NCI-H748 treated with DMSO at 0.1 percent for 48 hours (cell line): Measurements from ENCODE around the gene AKAP1.

Source experiments
- DNase-seq: peaks from one replicate; lab custom pipeline; 2025; lab: John Stamatoyannopoulos, UW

AKAP1 gene

GRCh38 chr17:57084802-57085447 is at the start of gene AKAP1:
Gene AKAP1 (plus strand): TSS chr17:57085246. CDS start chr17:57105465, 20,219 bp downstream.
- peak; percentile 81 for DNase-seq

GRCh38 chr17:57035971-57036481 is 49.0 kb upstream of the AKAP1 start:
- no peak for DNase-seq

- DNase-seq, result no peak
These were observed 47.6 kb upstream of the AKAP1 start for GRCh38 chr17:57037411-57037810.

- no peak for DNase-seq
These were observed 46.6 kb upstream of the AKAP1 start for GRCh38 chr17:57038486-57038885.

GRCh38 chr17:57040571-57040970 is 44.5 kb upstream of the AKAP1 start:
- no peak for DNase-seq

GRCh38 chr17:57043276-57043675 is 41.8 kb upstream of the AKAP1 start:
- no peak for DNase-seq

GRCh38 chr17:57044976-57045867 is 39.8 kb upstream of the AKAP1 start:
- no peak for DNase-seq

- DNase-seq, result no peak
These were observed 39.0 kb upstream of the AKAP1 start for GRCh38 chr17:57045868-57046704.

- DNase-seq, result no peak
These were observed 38.3 kb upstream of the AKAP1 start for GRCh38 chr17:57046749-57047148.

- DNase-seq, result no peak
These were observed 37.0 kb upstream of the AKAP1 start for GRCh38 chr17:57048096-57048495.

GRCh38 chr17:57050306-57050705 is 34.7 kb upstream of the AKAP1 start:
- no peak for DNase-seq

GRCh38 chr17:57051886-57052361 is 33.1 kb upstream of the AKAP1 start:
- peak; percentile 87 for DNase-seq

- DNase-seq, result no peak
These were observed 22.2 kb upstream of the AKAP1 start for GRCh38 chr17:57062865-57063264.

- DNase-seq, result no peak
These were observed 17.9 kb upstream of the AKAP1 start for GRCh38 chr17:57067162-57067561.

- no peak for DNase-seq
These were observed 17.3 kb upstream of the AKAP1 start for GRCh38 chr17:57067781-57068180.

GRCh38 chr17:57068222-57068658 is 16.8 kb upstream of the AKAP1 start:
- no peak for DNase-seq

- DNase-seq, result no peak
These were observed 16.3 kb upstream of the AKAP1 start for GRCh38 chr17:57068707-57069106.

GRCh38 chr17:57071991-57072944 is 12.8 kb upstream of the AKAP1 start:
- DNase-seq, result no peak

- DNase-seq, result no peak
These were observed 11.4 kb upstream of the AKAP1 start for GRCh38 chr17:57073626-57074025.

- DNase-seq, result no peak
These were observed 9.9 kb upstream of the AKAP1 start for GRCh38 chr17:57075193-57075592.

GRCh38 chr17:57075785-57076184 is 9.3 kb upstream of the AKAP1 start:
- DNase-seq, result no peak
